CD8-positive, alpha-beta memory T cell (primary cell): ENCODE data around the gene KIAA0513. TPM values are rescaled to one million over a fixed set of nuclear protein-coding genes. Genes with fewer than 3 reads are reported as not detected.

Experiments used
- CTCF ChIA-PET: fragments of 350-600 bp; sonication (Branson Sonifier 250); formaldehyde crosslinking; loops from one replicate; lab custom pipeline; 2021; ENCODE audit warnings: antibody characterized with exemption; lab: Charles Lee
- POLR2A ChIA-PET: fragments of 350-600 bp; sonication (Branson Sonifier 250); formaldehyde crosslinking; loops from one replicate; lab custom pipeline; 2021; ENCODE audit warnings: antibody characterized with exemption; lab: Charles Lee
- DNase-seq, 5 donors: peaks; one replicate each; pipeline versions ENCODE4 v3.0.0 to v3.0.0-alpha.2; 2020 to 2022; ENCODE audit warnings: mixed read lengths in 1 of 5
- H3K27ac ChIP-seq: one replicate; pipeline ENCODE4 v1.7.0; 2013; ENCODE audit warnings: low read depth, mild to moderate bottlenecking, low read length, moderate library complexity
- H3K27me3 ChIP-seq: 2 replicates; pipeline ENCODE4 v1.7.0; 2013; ENCODE audit warnings: low read length, mild to moderate bottlenecking; ENCODE audit not compliant: insufficient read depth, poor library complexity, severe bottlenecking
- H3K36me3 ChIP-seq: 2 replicates; pipeline ENCODE4 v1.7.0; 2013; ENCODE audit warnings: mild to moderate bottlenecking, low read length, moderate library complexity; ENCODE audit not compliant: insufficient read depth
- H3K4me1 ChIP-seq: 2 replicates; pipeline ENCODE4 v1.7.0; 2013; ENCODE audit warnings: mild to moderate bottlenecking, low read length, moderate library complexity; ENCODE audit not compliant: insufficient read depth
- H3K4me3 ChIP-seq: 2 replicates; pipeline ENCODE4 v1.7.0; 2013; ENCODE audit warnings: mild to moderate bottlenecking, low read length
- H3K9me3 ChIP-seq: 2 replicates; pipeline ENCODE4 v1.7.0; 2013; ENCODE audit warnings: mild to moderate bottlenecking, low read length
- H3K27ac Mint-ChIP-seq, 8 donors: one replicate each; pipeline ENCODE4 v1.8.0; 2020 to 2021; ENCODE audit warnings: mixed read lengths in 8 of 8, mild to moderate bottlenecking in 6 of 8, inconsistent platforms in 3 of 8, moderate library complexity in 3 of 8
- H3K27me3 Mint-ChIP-seq, 2 donors: one replicate each; pipeline ENCODE4 v1.8.0; 2020 to 2021; ENCODE audit warnings: mixed read lengths in 2 of 2, mild to moderate bottlenecking in 1 of 2, moderate library complexity in 1 of 2
- H3K36me3 Mint-ChIP-seq, 3 donors: one replicate each; pipeline ENCODE4 v1.8.0; 2020 to 2021; ENCODE audit warnings: mixed read lengths in 3 of 3, inconsistent platforms in 1 of 3, mild to moderate bottlenecking in 1 of 3
- H3K4me1 Mint-ChIP-seq, 3 donors: one replicate each; pipeline ENCODE4 v1.8.0; 2020 to 2021; ENCODE audit warnings: mixed read lengths in 3 of 3, inconsistent platforms in 1 of 3, mild to moderate bottlenecking in 1 of 3
- H3K4me3 Mint-ChIP-seq, 7 donors: one replicate each; pipeline ENCODE4 v1.8.0; 2020 to 2021; ENCODE audit warnings: mixed read lengths in 7 of 7, mild to moderate bottlenecking in 6 of 7, moderate library complexity in 4 of 7, inconsistent platforms in 2 of 7
- H3K9me3 Mint-ChIP-seq, 5 donors: one replicate each; pipeline ENCODE4 v1.8.0; 2020 to 2022; ENCODE audit warnings: mixed read lengths in 5 of 5, mild to moderate bottlenecking in 3 of 5, moderate library complexity in 2 of 5, inconsistent platforms in 1 of 5
- polyA plus RNA-seq: library from polyadenylated mRNA; unstranded; fragments of 300-500 nt; fragmentation: Illumina TruSeq; gene quantifications from one replicate; pipeline ENCODE4 v1.2.3, GENCODE V29; 2021
- total RNA-seq, 2 experiments: library from RNA; stranded (reverse); gene quantifications; one replicate each; pipeline ENCODE4 v1.2.3, GENCODE V29; 2021

Gene KIAA0513
- total RNA-seq, result 10 to 100 TPM; 13.2 to 13.5 TPM
- 7.2 TPM for polyA plus RNA-seq

DNA sequence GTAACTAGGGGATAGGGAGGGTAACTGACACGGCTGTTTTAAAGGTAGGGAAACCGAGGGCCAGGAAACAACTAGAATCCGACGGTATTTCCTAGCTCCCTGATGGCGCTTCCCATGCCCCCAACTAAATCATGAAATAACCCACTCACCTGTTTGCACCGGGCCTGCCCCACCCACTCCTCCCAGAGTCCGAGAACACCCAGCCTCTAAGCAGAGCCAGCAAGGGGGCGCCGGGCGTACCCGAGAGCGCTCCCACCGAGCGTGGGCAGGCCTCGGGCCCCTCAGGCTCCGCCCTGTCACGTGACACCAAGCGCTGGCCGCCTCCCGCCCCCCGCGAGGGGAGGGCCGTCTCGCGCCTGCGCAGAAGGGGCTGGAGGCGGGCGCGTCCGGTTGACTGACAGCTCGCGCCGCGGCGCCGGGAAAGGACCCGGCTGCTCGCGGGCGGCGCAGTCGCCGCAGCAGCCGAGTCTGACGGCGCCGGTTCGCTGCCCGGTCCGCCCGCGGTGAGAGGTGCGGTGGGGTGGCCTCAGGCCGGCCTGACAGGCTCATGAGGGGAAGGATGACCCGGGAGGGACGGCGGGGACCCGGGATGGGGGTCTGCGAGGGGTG lies at the start of gene KIAA0513:
TSS of gene KIAA0513 (plus strand) at position 447 of the 609 bp plus-strand sequence. CDS start 39,277 bp downstream, outside the sequence.
- peaks cover 0 to 12% (median 0%) of the 10 kb centered on the region in 3 donors for H3K36me3 Mint-ChIP-seq
- H3K4me3 ChIP-seq, result peak within 1 kb of the TSS; percentile 57

GRCh38 chr16:84979516-84979915 lies 48.1 kb upstream of the KIAA0513 start:
- peaks cover 39% of the 10 kb centered on the region for H3K36me3 ChIP-seq
- peaks cover 3 to 79% (median 21%) of the 10 kb centered on the region in 3 donors for H3K36me3 Mint-ChIP-seq
- no peak for DNase-seq
- H3K4me3 Mint-ChIP-seq, result no peak overlapping the region
- H3K4me3 ChIP-seq, result no peak overlapping the region
- no peak overlapping the region for H3K27ac ChIP-seq
- ChIA-PET POLR2A (no interaction called here), CTCF (interaction anchor here (1.1 to 1.3 kb wide), 2 partner anchors 8 to 10 kb away, joined by 4 read pairs; no protein-coding TSS in a partner anchor)
- H3K9me3 Mint-ChIP-seq, result no peaks in the 10 kb centered on the region
- no peaks in the 10 kb centered on the region for H3K27me3 Mint-ChIP-seq
- H3K4me1 Mint-ChIP-seq, result peaks cover 0 to 6% (median 3%) of the 10 kb centered on the region in 3 donors
- no peaks in the 10 kb centered on the region for H3K9me3 ChIP-seq
- peak overlapping the region in 3 of 8 donors; percentile 61 to 70 (median 68) for H3K27ac Mint-ChIP-seq
- no peaks in the 10 kb centered on the region for H3K27me3 ChIP-seq
- no peaks in the 10 kb centered on the region for H3K4me1 ChIP-seq

More for the DNA sequence above, at the start of gene KIAA0513:
- H3K4me1 ChIP-seq, result peaks cover 27% of the 10 kb centered on the region
- peak within 1 kb of the TSS; percentile 85 to 99 (median 96) for H3K27ac Mint-ChIP-seq
- POLR2A ChIA-PET, result interaction anchor here (1.0 to 2.9 kb wide), 6 partner anchors 11 to 59 kb away, joined by 3 to 27 read pairs (median 6); partner anchors contain the start of gene ZDHHC7
- no peaks in the 10 kb centered on the region for H3K36me3 ChIP-seq
- no peaks in the 10 kb centered on the region for H3K9me3 Mint-ChIP-seq
- CTCF ChIA-PET, result interaction anchor here (1.0 to 3.7 kb wide), 4 partner anchors 15 to 59 kb away, joined by 3 to 27 read pairs (median 16); partner anchors contain the start of gene ZDHHC7
- no peaks in the 10 kb centered on the region for H3K27me3 Mint-ChIP-seq
- peak; percentile 96 to 98 (median 97) for DNase-seq
- peak within 1 kb of the TSS; percentile 92 to 98 (median 95) for H3K4me3 Mint-ChIP-seq
- peaks cover 27 to 46% (median 36%) of the 10 kb centered on the region in 3 donors for H3K4me1 Mint-ChIP-seq
- no peaks in the 10 kb centered on the region for H3K9me3 ChIP-seq
- no peaks in the 10 kb centered on the region for H3K27me3 ChIP-seq
- H3K27ac ChIP-seq, result peak within 1 kb of the TSS; percentile 72

DNA sequence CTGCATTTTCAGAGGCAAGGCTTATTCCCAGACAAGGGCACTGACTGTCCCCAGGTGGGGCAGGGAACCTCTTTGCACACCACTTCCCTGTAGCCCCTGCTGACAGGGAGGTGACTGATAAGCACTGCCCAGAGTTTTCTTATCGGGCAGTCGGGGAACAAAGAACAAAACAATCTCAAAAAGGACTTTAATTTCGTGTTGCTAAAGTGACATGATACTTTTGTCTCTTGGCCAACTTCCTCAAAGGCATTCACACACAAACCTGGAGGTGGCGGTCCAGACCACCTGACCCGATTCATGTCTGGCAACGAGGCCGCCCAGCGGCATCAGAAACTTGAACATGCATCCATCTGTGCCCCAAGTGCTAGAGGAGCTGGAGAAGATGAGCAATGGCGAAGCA lies 45.2 kb upstream of the KIAA0513 start:
- Mint-ChIP-seq H3K4me3 (no peak overlapping the region), H3K9me3 (no peaks in the 10 kb centered on the region), H3K27ac (peak overlapping the region in 3 of 8 donors; percentile 47 to 79 (median 73)), H3K27me3 (no peaks in the 10 kb centered on the region), H3K4me1 (peaks cover 3 to 11% (median 10%) of the 10 kb centered on the region in 3 donors), H3K36me3 (peaks cover 0 to 77% (median 15%) of the 10 kb centered on the region in 3 donors)
- DNase-seq, result no peak
- ChIA-PET CTCF (interaction anchor here (2.1 kb wide), 1 partner anchor 104 kb away, joined by 9 read pairs; no protein-coding TSS in a partner anchor), POLR2A (no interaction called here)
- no peak overlapping the region for H3K4me3 ChIP-seq
- H3K9me3 ChIP-seq, result no peaks in the 10 kb centered on the region
- peaks cover 31% of the 10 kb centered on the region for H3K36me3 ChIP-seq
- no peaks in the 10 kb centered on the region for H3K27me3 ChIP-seq
- no peaks in the 10 kb centered on the region for H3K4me1 ChIP-seq
- no peak overlapping the region for H3K27ac ChIP-seq

GRCh38 chr16:84985079-84986065 lies 42.2 kb upstream of the KIAA0513 start:
- no peak overlapping the region for H3K27ac ChIP-seq
- no peaks in the 10 kb centered on the region for H3K9me3 Mint-ChIP-seq
- H3K4me3 Mint-ChIP-seq, result no peak overlapping the region
- H3K36me3 ChIP-seq, result peaks cover 44% of the 10 kb centered on the region
- POLR2A ChIA-PET, result interaction anchor here (0.6 kb wide), 1 partner anchor 101 kb away, joined by 3 read pairs; no protein-coding TSS in a partner anchor
- H3K4me1 ChIP-seq, result no peaks in the 10 kb centered on the region
- no peaks in the 10 kb centered on the region for H3K27me3 ChIP-seq
- no peaks in the 10 kb centered on the region for H3K27me3 Mint-ChIP-seq
- no peaks in the 10 kb centered on the region for H3K9me3 ChIP-seq
- no peak overlapping the region for H3K4me3 ChIP-seq
- DNase-seq, result no peak
- H3K27ac Mint-ChIP-seq, result peak overlapping the region in 5 of 8 donors; percentile 21 to 65 (median 36)
- H3K4me1 Mint-ChIP-seq, result peaks cover 3 to 12% (median 10%) of the 10 kb centered on the region in 3 donors
- H3K36me3 Mint-ChIP-seq, result peaks cover 3 to 84% (median 18%) of the 10 kb centered on the region in 3 donors
- CTCF ChIA-PET, result interaction anchor here (1.7 kb wide), 1 partner anchor 14 kb away, joined by 7 read pairs; no protein-coding TSS in a partner anchor

- no peaks in the 10 kb centered on the region for H3K27me3 Mint-ChIP-seq
- H3K9me3 ChIP-seq, result no peaks in the 10 kb centered on the region
- H3K4me3 Mint-ChIP-seq, result no peak overlapping the region
- H3K27me3 ChIP-seq, result no peaks in the 10 kb centered on the region
- H3K4me1 Mint-ChIP-seq, result peaks cover 8 to 12% (median 10%) of the 10 kb centered on the region in 3 donors
- peak overlapping the region in 2 of 8 donors; percentile 54 to 65 for H3K27ac Mint-ChIP-seq
- H3K36me3 ChIP-seq, result peaks cover 45% of the 10 kb centered on the region
- no peak overlapping the region for H3K27ac ChIP-seq
- ChIA-PET POLR2A (interaction anchor here (0.6 kb wide), 1 partner anchor 101 kb away, joined by 3 read pairs; no protein-coding TSS in a partner anchor), CTCF (interaction anchor here (1.7 kb wide), 1 partner anchor 15 kb away, joined by 7 read pairs; no protein-coding TSS in a partner anchor)
- H3K4me1 ChIP-seq, result no peaks in the 10 kb centered on the region
- H3K9me3 Mint-ChIP-seq, result no peaks in the 10 kb centered on the region
- peaks cover 3 to 84% (median 17%) of the 10 kb centered on the region in 3 donors for H3K36me3 Mint-ChIP-seq
- DNase-seq, result no peak
- H3K4me3 ChIP-seq, result no peak overlapping the region
These were observed 41.5 kb upstream of the KIAA0513 start for GRCh38 chr16:84986102-84986501.

DNA sequence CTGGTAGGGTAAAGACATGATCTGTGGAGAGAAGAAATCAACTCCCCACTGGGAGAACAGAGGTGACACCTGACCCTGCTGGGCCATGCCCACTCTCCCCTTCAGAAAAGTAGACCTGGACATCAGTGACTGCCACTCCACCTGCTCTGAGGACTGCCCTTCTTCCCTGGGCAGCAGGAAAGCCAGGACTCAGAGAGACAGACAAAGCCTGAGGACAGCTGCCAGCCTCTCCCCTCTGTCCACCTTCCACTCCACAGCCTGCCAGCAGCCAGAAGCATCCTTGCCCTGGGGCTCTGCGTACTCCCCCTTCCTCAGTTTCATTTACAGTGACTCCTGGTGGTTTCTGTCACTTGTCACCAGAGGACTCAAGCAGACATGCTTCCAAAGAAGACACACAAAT lies 40.7 kb upstream of the KIAA0513 start:
- no peaks in the 10 kb centered on the region for H3K27me3 ChIP-seq
- ChIA-PET CTCF (no interaction called here), POLR2A (no interaction called here)
- no peaks in the 10 kb centered on the region for H3K9me3 Mint-ChIP-seq
- no peak overlapping the region for H3K4me3 ChIP-seq
- H3K9me3 ChIP-seq, result no peaks in the 10 kb centered on the region
- no peak overlapping the region for H3K4me3 Mint-ChIP-seq
- no peaks in the 10 kb centered on the region for H3K27me3 Mint-ChIP-seq
- DNase-seq, result no peak
- H3K36me3 ChIP-seq, result peaks cover 40% of the 10 kb centered on the region
- H3K36me3 Mint-ChIP-seq, result peaks cover 3 to 80% (median 17%) of the 10 kb centered on the region in 3 donors
- H3K4me1 ChIP-seq, result no peaks in the 10 kb centered on the region
- peaks cover 8 to 12% (median 10%) of the 10 kb centered on the region in 3 donors for H3K4me1 Mint-ChIP-seq
- peak overlapping the region in 2 of 8 donors; percentile 5 to 12 for H3K27ac Mint-ChIP-seq
- no peak overlapping the region for H3K27ac ChIP-seq

DNA sequence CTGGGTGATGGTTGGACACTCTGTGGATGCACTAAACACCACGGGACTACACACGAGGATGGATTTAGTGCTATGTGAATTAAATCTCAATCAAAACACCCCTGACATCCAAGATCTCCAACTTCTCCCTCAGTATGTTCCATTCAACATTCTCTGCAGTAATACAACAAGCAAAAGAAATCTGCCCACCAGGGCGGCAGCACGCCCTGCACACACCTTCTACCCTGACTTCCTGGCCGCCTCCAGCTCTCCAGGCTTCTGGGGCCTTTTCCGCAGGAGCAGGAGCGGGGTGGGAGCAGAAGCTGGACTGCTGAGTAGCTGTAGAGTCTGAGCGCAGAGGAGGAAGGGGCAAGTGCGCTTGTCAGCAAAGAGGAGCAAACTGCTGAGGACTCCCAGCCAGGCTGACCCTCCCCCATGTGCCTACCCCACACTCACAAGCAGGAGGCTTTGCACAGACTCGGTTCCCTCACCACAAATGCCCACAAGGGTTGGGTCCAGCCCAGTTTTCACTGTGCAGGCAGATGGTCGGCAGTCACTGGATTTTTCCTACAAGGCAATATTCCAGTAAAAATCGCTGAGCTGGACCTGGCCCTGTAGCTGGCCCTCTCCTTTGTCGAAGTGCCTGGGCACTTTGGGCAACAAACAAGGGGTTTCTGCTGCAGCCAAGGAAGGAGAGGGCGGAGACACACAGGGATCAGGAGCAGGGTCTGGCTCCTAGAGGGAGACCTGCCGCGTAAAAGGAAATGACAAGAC lies 39.1 kb upstream of the KIAA0513 start:
- peaks cover 3 to 81% (median 17%) of the 10 kb centered on the region in 3 donors for H3K36me3 Mint-ChIP-seq
- no peaks in the 10 kb centered on the region for H3K9me3 ChIP-seq
- H3K9me3 Mint-ChIP-seq, result no peaks in the 10 kb centered on the region
- H3K27ac ChIP-seq, result no peak overlapping the region
- no peaks in the 10 kb centered on the region for H3K27me3 ChIP-seq
- no peak for DNase-seq
- H3K36me3 ChIP-seq, result peaks cover 46% of the 10 kb centered on the region
- POLR2A ChIA-PET, result no interaction called here
- H3K27ac Mint-ChIP-seq, result no peak overlapping the region
- no peak overlapping the region for H3K4me3 Mint-ChIP-seq
- CTCF ChIA-PET, result no interaction called here
- H3K4me1 ChIP-seq, result no peaks in the 10 kb centered on the region
- no peaks in the 10 kb centered on the region for H3K27me3 Mint-ChIP-seq
- H3K4me1 Mint-ChIP-seq, result peaks cover 5 to 10% (median 9%) of the 10 kb centered on the region in 3 donors
- no peak overlapping the region for H3K4me3 ChIP-seq
